ENCODE results near the gene ATXN10. TPM values are rescaled to one million over a fixed set of nuclear protein-coding genes. Genes with fewer than 3 reads are reported as not detected.
A peak's percentile ranks its signal among the peaks of the same experiment; 100 is the strongest.

ATXN10 gene
- total RNA-seq, 4 donors from 2014 or later = 78.5 to 152 (median 113) TPM

DNA sequence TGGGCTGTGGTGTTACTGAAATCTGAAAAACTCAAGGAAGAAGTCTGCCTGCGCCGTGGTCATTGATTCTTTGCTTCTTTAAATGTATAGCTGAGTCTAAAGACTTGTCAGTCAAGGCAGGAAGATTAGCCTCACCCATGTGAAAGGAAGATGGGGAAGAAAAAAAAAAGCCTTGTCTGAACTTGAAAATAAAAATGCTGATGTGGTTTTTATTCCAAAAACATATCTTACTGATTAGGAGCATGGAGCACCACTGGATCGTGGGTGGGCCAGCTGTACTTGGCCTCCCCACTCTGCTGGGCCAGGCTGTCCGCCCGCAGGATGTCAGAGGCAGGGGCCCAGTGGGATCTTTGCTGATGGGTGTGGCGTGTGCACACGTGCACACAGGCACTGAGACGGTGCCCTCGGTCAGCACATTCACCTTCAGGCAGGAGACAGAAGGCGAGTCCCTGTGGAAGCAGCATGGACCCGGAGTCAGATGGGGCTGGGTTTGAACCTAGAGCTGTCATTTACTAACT lies 193.4 kb downstream of the ATXN10 start:
- Histone ChIP-seq H3K27me3 (peaks cover 48% of the 10 kb centered on the region), H3K4me3 (no peak overlapping the region), H3K9me3 (peaks cover 0 to 5% (median 0%) of the 10 kb centered on the region in 3 donors), H3K4me1 (peaks cover 2 to 32% (median 20%) of the 10 kb centered on the region in 3 donors), H3K27ac (no peak overlapping the region), H3K36me3 (peaks cover 0 to 4% of the 10 kb centered on the region in 2 donors)
- TF ChIP-seq POLR2AphosphoS5 (IDR thresholded peaks at IDR 0.05) = no peak
- TF ChIP-seq, protein P1, sequence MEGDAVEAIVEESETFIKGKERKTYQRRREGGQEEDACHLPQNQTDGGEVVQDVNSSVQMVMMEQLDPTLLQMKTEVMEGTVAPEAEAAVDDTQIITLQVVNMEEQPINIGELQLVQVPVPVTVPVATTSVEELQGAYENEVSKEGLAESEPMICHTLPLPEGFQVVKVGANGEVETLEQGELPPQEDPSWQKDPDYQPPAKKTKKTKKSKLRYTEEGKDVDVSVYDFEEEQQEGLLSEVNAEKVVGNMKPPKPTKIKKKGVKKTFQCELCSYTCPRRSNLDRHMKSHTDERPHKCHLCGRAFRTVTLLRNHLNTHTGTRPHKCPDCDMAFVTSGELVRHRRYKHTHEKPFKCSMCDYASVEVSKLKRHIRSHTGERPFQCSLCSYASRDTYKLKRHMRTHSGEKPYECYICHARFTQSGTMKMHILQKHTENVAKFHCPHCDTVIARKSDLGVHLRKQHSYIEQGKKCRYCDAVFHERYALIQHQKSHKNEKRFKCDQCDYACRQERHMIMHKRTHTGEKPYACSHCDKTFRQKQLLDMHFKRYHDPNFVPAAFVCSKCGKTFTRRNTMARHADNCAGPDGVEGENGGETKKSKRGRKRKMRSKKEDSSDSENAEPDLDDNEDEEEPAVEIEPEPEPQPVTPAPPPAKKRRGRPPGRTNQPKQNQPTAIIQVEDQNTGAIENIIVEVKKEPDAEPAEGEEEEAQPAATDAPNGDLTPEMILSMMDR (IDR thresholded peaks at IDR 0.05) = no peak
- no peak for TF ChIP-seq POLR2A (IDR thresholded peaks at IDR 0.05)
- no peak for TF ChIP-seq EP300 (IDR thresholded peaks at IDR 0.05)
- WGBS, 2 donors (ENCODE audit: low coverage in 1 of 2) = 56 to 82% methylated on average over 4 to 5 of the region's 11 CpGs
- no peak for ATAC-seq

DNA sequence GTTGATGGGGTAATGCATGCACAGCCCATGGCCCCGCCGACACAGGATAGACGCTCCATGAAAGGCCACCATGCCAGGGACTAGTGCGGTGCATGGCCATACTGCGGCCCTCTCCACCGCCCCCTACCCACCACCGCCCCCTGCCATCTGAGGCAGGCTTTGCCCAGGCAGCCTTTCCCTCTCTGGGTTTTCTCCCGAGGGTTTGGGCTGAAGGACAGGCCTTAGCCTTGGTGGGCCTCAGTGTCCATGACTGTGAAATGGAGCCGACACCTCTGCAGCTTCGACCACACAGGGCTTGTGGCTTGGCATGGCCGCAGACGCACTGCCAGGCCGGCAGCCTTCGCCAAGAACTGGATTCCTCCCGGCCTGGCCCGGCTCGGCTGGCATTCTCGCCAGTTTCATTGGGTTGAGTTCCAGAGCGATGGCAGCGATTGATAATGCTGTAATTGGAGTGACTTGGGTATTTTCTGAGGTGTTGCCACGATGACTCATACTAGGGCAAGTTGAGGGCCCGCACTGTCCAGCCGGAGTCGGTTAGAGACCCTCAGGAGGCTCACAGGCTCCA lies 194.0 kb downstream of the ATXN10 start:
- ATAC-seq = no peak
- Histone ChIP-seq H3K4me1 (peaks cover 2 to 32% (median 20%) of the 10 kb centered on the region in 3 donors), H3K27me3 (peaks cover 54% of the 10 kb centered on the region), H3K9me3 (peaks cover 0 to 5% (median 0%) of the 10 kb centered on the region in 3 donors), H3K36me3 (no peaks in the 10 kb centered on the region), H3K4me3 (no peak overlapping the region), H3K27ac (no peak overlapping the region)
- WGBS, 2 donors (ENCODE audit: low coverage in 1 of 2) = 95% methylated on average over 4 of the region's 24 CpGs; no CpG with 5 or more reads in 1 of the 2 donors
- TF ChIP-seq EP300 (IDR thresholded peaks at IDR 0.05) (no peak), POLR2AphosphoS5 (IDR thresholded peaks at IDR 0.05) (no peak), POLR2A (IDR thresholded peaks at IDR 0.05) (no peak)
- TF ChIP-seq, protein P1 (IDR thresholded peaks at IDR 0.05) = no peak

DNA sequence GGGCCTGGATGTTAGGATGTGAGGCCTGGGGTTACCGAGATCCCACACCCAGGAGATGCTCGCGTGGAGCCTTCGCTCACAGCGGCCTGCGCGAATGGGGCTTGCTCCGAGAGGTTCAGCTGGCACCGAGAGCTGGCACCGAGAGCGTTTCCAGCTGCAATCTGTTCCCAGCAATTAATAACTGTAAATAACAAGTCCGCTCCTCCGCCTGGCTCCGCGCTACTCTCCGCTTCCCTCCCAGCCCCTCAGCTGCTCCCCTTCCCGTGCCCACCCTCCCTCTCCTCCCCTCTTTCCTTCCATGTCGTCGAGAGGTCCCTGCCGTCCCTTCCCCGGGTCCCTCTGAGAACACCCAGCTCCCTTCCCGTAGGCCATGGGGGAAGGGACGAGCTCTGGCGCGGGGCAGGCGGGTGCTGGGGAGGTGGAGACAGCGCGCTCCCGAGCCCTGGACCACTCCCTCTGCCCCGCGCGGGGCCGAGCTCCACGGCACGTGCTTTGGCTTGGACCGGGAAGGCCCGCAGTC lies 194.6 kb downstream of the ATXN10 start:
- no peak overlapping the region for H3K27ac ChIP-seq
- H3K4me1 ChIP-seq = peaks cover 2 to 32% (median 20%) of the 10 kb centered on the region in 3 donors
- H3K9me3 ChIP-seq = peaks cover 0 to 4% (median 0%) of the 10 kb centered on the region in 3 donors
- H3K36me3 ChIP-seq = no peaks in the 10 kb centered on the region
- 86% methylated on average over 10 of the region's 37 CpGs; no CpG with 5 or more reads in 1 of the 2 donors for WGBS, 2 donors (ENCODE audit: low coverage in 1 of 2)
- ATAC-seq = no peak
- peak overlapping the region in 1 of 2 donors; percentile 39 for H3K4me3 ChIP-seq
- no peak for TF ChIP-seq POLR2AphosphoS5 (IDR thresholded peaks at IDR 0.05)
- TF ChIP-seq EP300 (IDR thresholded peaks at IDR 0.05) = no peak
- TF ChIP-seq POLR2A (IDR thresholded peaks at IDR 0.05) = no peak
- TF ChIP-seq, protein P1 (IDR thresholded peaks at IDR 0.05) = no peak
- H3K27me3 ChIP-seq = peaks cover 57% of the 10 kb centered on the region

DNA sequence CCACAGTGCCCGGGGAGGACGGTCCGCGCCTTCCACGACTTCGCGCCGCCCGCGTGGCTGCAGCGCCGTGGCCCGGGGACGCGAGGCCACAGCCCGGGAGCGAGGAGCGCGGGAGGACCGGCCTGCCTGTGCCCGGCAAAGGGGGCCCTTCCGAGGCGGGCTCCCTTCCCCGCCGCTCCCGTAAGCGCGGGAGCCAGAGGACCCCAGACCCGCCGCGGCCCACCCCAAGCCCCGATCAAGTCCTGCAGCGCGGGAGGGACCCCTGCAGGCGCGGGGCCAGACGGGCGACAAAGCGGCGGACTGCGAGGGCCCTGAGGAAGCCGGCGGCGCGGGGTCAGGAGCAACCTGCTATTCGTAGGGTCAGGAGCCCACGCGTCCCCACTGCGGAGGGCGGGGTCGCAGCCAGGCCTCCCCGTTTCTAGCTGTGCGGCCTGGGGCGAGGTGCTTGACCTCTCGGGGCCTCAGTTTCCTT lies 195.0 kb downstream of the ATXN10 start:
- Histone ChIP-seq H3K9me3 (no peaks in the 10 kb centered on the region), H3K4me3 (peak overlapping the region in 1 of 2 donors; percentile 39)

More for the DNA sequence above, 195.0 kb downstream of the ATXN10 start:
- Histone ChIP-seq H3K36me3 (no peaks in the 10 kb centered on the region), H3K4me1 (peaks cover 2 to 32% (median 20%) of the 10 kb centered on the region in 3 donors), H3K27me3 (peaks cover 57% of the 10 kb centered on the region), H3K27ac (no peak overlapping the region)
- TF ChIP-seq, protein P1 (IDR thresholded peaks at IDR 0.05) = no peak
- TF ChIP-seq EP300 (IDR thresholded peaks at IDR 0.05) (no peak), POLR2A (IDR thresholded peaks at IDR 0.05) (no peak), POLR2AphosphoS5 (IDR thresholded peaks at IDR 0.05) (no peak)
- ATAC-seq = no peak
- WGBS, 2 donors (ENCODE audit: low coverage in 1 of 2) = no CpG with 5 or more reads among the region's 55 CpGs

All from gastroesophageal sphincter (tissue), 4 donors.